Mesangial cell (primary cell): ENCODE measurements around the gene DENND2A. TPM values are rescaled to one million over a fixed set of nuclear protein-coding genes. Genes with fewer than 3 reads are reported as not detected.

Experiments used
- total RNA-seq: library from RNA; depleted of rRNA; stranded (reverse); fragments of >200 nt; gene quantifications from 2 replicates; pipeline ENCODE4 v1.2.3, GENCODE V29; 2015

Gene DENND2A
- 4.7 and 20.7 TPM in 2 replicates for total RNA-seq

GRCh38 chr7:140640727-140641523 lies at the start of gene DENND2A:
DENND2A (minus strand) TSS chr7:140640813; CDS start chr7:140602397, 38,416 bp downstream.

GRCh38 chr7:140672382-140673062 lies 31.9 kb upstream of the DENND2A start, which contains the start of gene ADCK2:
ADCK2 (plus strand) TSS chr7:140672945; CDS start chr7:140673331, 386 bp downstream.

GRCh38 chr7:140479062-140479738 lies 161.4 kb downstream of the DENND2A start, which contains the start of gene MKRN1:
MKRN1 (minus strand) TSS chr7:140479505; CDS start chr7:140479344, 161 bp downstream.

Other genes starting within 250 kb of the DENND2A start
- gene SLC37A3, start 242.3 kb downstream of the DENND2A start, total RNA-seq = 16.3 and 27.6 TPM in 2 replicates
- 0.33 and 3.8 TPM in 2 replicates for gene RAB19, start 236.8 kb downstream of the DENND2A start, total RNA-seq
- 21.7 and 48.0 TPM in 2 replicates for gene MKRN1, start 161.3 kb downstream of the DENND2A start, total RNA-seq
- 23.1 and 25.5 TPM in 2 replicates for gene ADCK2, start 32.1 kb upstream of the DENND2A start, total RNA-seq
- gene NDUFB2, start 55.9 kb upstream of the DENND2A start, total RNA-seq = 205 and 241 TPM in 2 replicates